Astrocyte of the cerebellum (primary cell): ENCODE measurements around the gene LDAF1.

ENCODE experiments used
- DNase-seq: peaks from one replicate; pipeline ENCODE4 v3.0.0-alpha.2; 2011; ENCODE audit warnings: low read depth
- H3K4me3 ChIP-seq: 2 replicates; pipeline ENCODE4 v1.5.1; 2011; ENCODE audit warnings: mild to moderate bottlenecking, low read depth, low read length, moderate library complexity
- CTCF ChIP-seq: IDR thresholded peaks from 2 replicates; pipeline ENCODE4 v1.5.1; 2012; ENCODE audit warnings: low read length, low read depth, moderate library complexity, mild to moderate bottlenecking; ENCODE audit errors: missing control alignments
- in situ Hi-C: cut with HindIII; loops from 2 replicates; pipeline ENCODE4 v1.10.0; 2017; ENCODE audit warnings: low sequenced_read_pairs

LDAF1 gene

DNA sequence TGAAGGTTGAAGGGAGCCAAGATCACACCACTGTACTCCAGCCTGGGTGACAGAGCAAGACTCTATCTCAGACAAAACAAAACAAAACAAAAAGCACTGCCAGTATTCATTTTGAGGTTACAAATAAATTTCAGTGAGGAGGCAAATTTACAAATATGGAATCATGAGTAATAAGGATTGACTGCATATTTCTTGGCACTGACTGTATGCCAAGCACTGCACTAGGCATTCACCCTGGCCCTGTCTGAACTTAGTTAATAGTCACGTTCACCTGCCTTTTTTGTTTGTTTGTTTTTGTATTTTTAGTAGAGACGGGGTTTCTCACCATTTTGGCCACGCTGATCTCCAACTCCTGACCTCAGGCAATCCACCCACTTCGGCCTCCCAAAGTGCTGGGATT is 5.1 kb downstream of the LDAF1 start:
- TF ChIP-seq CTCF = no peak
- in situ Hi-C loops = no loop called here
- H3K4me3 ChIP-seq = no peak overlapping the region
- no peak for DNase-seq

DNA sequence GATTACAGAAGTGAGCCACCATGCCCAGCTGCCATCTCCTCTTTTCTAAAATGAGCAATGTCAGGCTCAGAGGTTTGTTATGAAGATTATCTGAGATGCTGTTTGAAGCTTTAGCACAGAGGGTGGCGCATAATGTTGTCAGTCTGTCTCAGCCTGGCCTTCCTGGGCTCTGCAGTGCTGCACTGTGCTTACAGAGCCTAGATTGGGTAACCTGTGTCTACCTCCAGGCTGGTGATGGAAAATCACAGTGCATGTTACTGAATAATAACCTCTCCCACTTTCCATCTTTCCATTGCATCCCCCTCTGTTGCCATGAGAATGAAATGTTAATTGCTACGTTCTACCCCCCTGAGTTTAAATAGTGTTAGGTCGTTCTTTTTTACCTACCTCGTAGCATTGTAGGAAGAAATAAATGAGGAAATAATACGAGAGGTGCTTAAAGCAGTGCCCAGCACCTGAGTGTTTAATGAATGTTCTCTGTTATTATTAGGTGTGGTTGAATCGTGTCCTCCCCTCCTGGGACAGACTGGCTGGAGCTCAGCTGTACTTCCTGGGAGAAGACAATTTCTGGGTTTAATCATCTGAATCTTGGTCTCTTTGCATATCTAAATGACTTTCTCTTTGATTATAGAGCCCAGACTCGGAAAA is 6.2 kb downstream of the LDAF1 start:
- no peak for DNase-seq
- no peak overlapping the region for H3K4me3 ChIP-seq
- no peak for TF ChIP-seq CTCF
- in situ Hi-C loops = no loop called here

- no peak for TF ChIP-seq CTCF
- no peak overlapping the region for H3K4me3 ChIP-seq
- in situ Hi-C loops = no loop called here
- peak; percentile 31 for DNase-seq
These were observed 8.1 kb downstream of the LDAF1 start for GRCh38 chr16:21166561-21166961.

GRCh38 chr16:21167360-21167759 is 8.9 kb downstream of the LDAF1 start:
- TF ChIP-seq CTCF = no peak
- DNase-seq = peak; percentile 90
- no peak overlapping the region for H3K4me3 ChIP-seq
- in situ Hi-C loops = no loop called here

DNA sequence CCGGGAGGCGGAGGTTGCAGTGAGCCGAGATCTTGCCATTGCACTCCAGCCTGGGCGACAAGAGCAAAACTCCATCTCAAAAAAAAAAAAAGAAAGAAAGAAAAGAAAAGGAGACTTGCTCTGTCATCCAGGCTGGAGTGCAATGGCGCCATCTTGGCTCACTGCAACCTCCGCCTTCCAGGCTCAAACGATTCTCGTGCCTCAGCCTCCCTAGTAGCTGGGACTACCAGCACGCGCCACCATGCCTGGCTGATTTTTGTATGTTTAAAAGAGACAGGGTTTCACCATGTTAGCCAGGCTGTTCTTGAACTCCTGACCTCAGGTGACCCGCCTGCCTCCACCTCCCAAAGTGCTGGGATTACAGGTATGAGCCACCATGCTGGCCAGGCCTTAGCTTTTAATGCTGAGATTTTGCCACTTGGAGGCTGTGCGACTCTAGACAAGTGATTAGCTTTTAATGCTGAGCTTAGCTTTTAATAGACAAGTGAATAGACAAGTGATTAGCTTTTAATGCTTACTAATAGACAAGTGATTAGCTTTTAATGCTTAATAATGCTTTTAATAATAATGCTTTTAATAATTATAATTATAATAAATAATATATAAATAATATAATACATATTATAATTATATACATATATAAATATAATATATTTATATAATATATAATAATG is 9.6 kb downstream of the LDAF1 start:
- in situ Hi-C loops = no loop called here
- DNase-seq = no peak

More for the DNA sequence above, 9.6 kb downstream of the LDAF1 start:
- H3K4me3 ChIP-seq = no peak overlapping the region
- TF ChIP-seq CTCF = no peak
